B cell (primary cell): Measurements from ENCODE around the gene KDM3A.

Source experiments
- EZH2 ChIP-seq: IDR thresholded peaks from 2 replicates; pipeline ENCODE4 v1.6.1; 2012; ENCODE audit warnings: borderline replicate concordance, low read depth, mild to moderate bottlenecking, moderate library complexity, low read length; ENCODE audit not compliant: insufficient read depth, poor library complexity, severe bottlenecking
- TF ChIP-seq, protein P1 (sequence below): fragments of 200-600 bp; IDR thresholded peaks from one replicate; pipeline ENCODE4 v1.8.0; 2022; ENCODE audit warnings: antibody characterized with exemption, mild to moderate bottlenecking

DNA sequence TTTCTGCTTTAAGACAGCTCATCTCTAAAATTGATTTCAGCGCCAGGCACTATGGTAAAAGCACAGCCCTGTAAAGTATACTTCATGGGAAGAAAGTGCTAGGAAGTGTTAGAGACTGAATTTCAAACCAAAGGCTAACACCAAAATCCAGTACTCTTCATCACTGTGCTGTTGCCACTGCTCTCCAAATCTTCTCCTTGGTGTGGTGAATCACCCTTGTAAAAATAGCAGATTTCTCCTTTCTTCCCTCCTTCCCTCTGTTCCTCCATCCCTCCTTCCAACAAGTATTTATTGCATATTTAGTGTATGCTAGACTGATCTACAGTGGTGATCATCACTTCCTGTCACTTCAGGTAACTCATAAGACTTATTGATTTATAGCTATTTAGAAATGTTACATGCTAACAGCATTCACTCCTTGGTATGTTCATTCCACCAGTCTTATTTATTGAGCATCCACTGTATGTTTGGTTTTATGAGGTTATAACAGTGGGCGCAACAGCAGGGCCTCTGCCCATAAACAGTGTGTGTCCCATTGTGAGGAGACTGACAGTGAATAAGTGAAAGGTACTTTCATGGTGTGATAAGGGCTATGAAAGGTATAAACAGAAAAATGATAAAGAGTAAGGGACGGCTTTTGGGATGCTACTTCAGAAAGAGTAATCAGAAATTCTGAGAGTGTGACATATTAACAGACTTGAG lies 20.0 kb downstream of the KDM3A start:
- TF ChIP-seq, protein P1, sequence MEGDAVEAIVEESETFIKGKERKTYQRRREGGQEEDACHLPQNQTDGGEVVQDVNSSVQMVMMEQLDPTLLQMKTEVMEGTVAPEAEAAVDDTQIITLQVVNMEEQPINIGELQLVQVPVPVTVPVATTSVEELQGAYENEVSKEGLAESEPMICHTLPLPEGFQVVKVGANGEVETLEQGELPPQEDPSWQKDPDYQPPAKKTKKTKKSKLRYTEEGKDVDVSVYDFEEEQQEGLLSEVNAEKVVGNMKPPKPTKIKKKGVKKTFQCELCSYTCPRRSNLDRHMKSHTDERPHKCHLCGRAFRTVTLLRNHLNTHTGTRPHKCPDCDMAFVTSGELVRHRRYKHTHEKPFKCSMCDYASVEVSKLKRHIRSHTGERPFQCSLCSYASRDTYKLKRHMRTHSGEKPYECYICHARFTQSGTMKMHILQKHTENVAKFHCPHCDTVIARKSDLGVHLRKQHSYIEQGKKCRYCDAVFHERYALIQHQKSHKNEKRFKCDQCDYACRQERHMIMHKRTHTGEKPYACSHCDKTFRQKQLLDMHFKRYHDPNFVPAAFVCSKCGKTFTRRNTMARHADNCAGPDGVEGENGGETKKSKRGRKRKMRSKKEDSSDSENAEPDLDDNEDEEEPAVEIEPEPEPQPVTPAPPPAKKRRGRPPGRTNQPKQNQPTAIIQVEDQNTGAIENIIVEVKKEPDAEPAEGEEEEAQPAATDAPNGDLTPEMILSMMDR, result no peak
- TF ChIP-seq EZH2, result no peak
